H1 (cell line): ENCODE measurements around the gene GMFB. TPM values are rescaled to one million over a fixed set of nuclear protein-coding genes. Genes with fewer than 3 reads are reported as not detected.

Source experiments
- CTCF ChIA-PET: fragments of 300-600 bp; sonication (Branson Sonifier 250); formaldehyde crosslinking; loops from one replicate; lab custom pipeline; 2021; ENCODE audit not compliant: partially characterized antibody; lab: Charles Lee
- POLR2A ChIA-PET: fragments of 300-600 bp; sonication (Branson Sonifier 250); formaldehyde crosslinking; loops from one replicate; lab custom pipeline; 2021; ENCODE audit warnings: inconsistent platforms; ENCODE audit not compliant: partially characterized antibody; lab: Charles Lee
- DNase-seq, 2 experiments: peaks; one replicate each; pipeline versions ENCODE4 v3.0.0 to v3.0.0-alpha.2; 2010 to 2022; ENCODE audit warnings: low spot score in 2 of 2, low read depth in 1 of 2, mixed read lengths in 1 of 2
- FAIRE-seq: peaks from 2 replicates; lab custom pipeline; 2011; peaks lifted over from hg19 to GRCh38; lab: Jason Lieb, UNC
- H2AFZ ChIP-seq: 2 replicates; pipeline ENCODE4 v1.8.1; 2012; ENCODE audit warnings: low read length, inconsistent platforms
- H2AK5ac ChIP-seq: 2 replicates; pipeline ENCODE4 v1.6.1; 2013; ENCODE audit warnings: low read depth, low read length
- H2BK120ac ChIP-seq: replicated peaks from 2 replicates; pipeline ENCODE3; 2013; ENCODE audit warnings: low read depth, low read length, inconsistent platforms
- H2BK12ac ChIP-seq: 2 replicates; pipeline ENCODE4 v1.6.1; 2013; ENCODE audit warnings: low read depth, low read length
- H2BK15ac ChIP-seq: 2 replicates; pipeline ENCODE4 v1.6.1; 2013; ENCODE audit warnings: low read length
- H2BK20ac ChIP-seq: 2 replicates; pipeline ENCODE4 v1.6.1; 2013; ENCODE audit warnings: low read length
- H2BK5ac ChIP-seq: 2 replicates; pipeline ENCODE4 v1.6.1; 2013; ENCODE audit warnings: low read depth, low read length
- H3K14ac ChIP-seq: 2 replicates; pipeline ENCODE4 v1.6.1; 2013; ENCODE audit warnings: inconsistent platforms; ENCODE audit not compliant: insufficient read length
- H3K18ac ChIP-seq: 2 replicates; pipeline ENCODE4 v1.6.1; 2013; ENCODE audit warnings: low read length; ENCODE audit errors: extremely low read depth
- H3K23ac ChIP-seq: 2 replicates; pipeline ENCODE4 v1.6.1; 2013; ENCODE audit warnings: inconsistent platforms; ENCODE audit not compliant: insufficient read length
- H3K23me2 ChIP-seq: 2 replicates; pipeline ENCODE4 v1.6.1; 2013; ENCODE audit warnings: low read depth, low read length
- H3K27ac ChIP-seq: 2 replicates; pipeline ENCODE4 v1.6.1; 2011; ENCODE audit warnings: low read depth, low read length, inconsistent platforms
- H3K27me3 ChIP-seq, 4 experiments: replicated peaks in 1 of 4; 1 replicate in 1 of 4; 2 replicates in 3 of 4; pipeline versions ENCODE4 v1.6.1 to v1.8.1; 2011 to 2013; ENCODE audit warnings: low read length in 3 of 4, mild to moderate bottlenecking in 3 of 4, inconsistent platforms in 2 of 4, mixed read lengths in 2 of 4, moderate library complexity in 1 of 4; ENCODE audit not compliant: control insufficient read depth in 3 of 4, insufficient read depth in 3 of 4; ENCODE audit errors: extremely low read depth in 1 of 4
- H3K36me3 ChIP-seq, 4 experiments: 2 replicates each; pipeline versions ENCODE4 v1.6.1 to v1.8.1; 2011 to 2013; ENCODE audit warnings: mild to moderate bottlenecking in 4 of 4, low read length in 3 of 4, moderate library complexity in 2 of 4, control low read depth in 1 of 4, inconsistent platforms in 1 of 4; ENCODE audit not compliant: insufficient read depth in 4 of 4, control insufficient read depth in 2 of 4
- H3K4ac ChIP-seq: replicated peaks from 2 replicates; pipeline ENCODE3; 2013; ENCODE audit warnings: low read length, low read depth, mixed read lengths, inconsistent platforms; ENCODE audit not compliant: insufficient read length
- H3K4me1 ChIP-seq, 4 experiments: replicated peaks in 1 of 4; 1 replicate in 1 of 4; 2 replicates in 3 of 4; pipeline versions ENCODE4 v1.6.1 to v1.8.1; 2011 to 2013; ENCODE audit warnings: low read length in 3 of 4, inconsistent platforms in 2 of 4, mixed read lengths in 1 of 4; ENCODE audit not compliant: insufficient read depth in 4 of 4, control insufficient read depth in 3 of 4
- H3K4me2 ChIP-seq, 2 experiments: 2 replicates each; pipeline versions ENCODE4 v1.6.1 to v1.8.1; 2011 to 2013; ENCODE audit warnings: low read depth in 2 of 2, low read length in 2 of 2, control low read depth in 1 of 2, inconsistent platforms in 1 of 2, mild to moderate bottlenecking in 1 of 2; ENCODE audit not compliant: insufficient read depth in 1 of 2
- H3K4me3 ChIP-seq, 4 experiments: fragments of 200-600, 300-600 bp in 1 of 4; sonication (generic), shearing (Covaris generic), sonication (Bioruptor Twin) in 1 of 4; 2 replicates each; pipeline versions ENCODE4 v1.5.1 to v1.8.1; 2011 to 2016; ENCODE audit warnings: low read length in 4 of 4, low read depth in 3 of 4, control low read depth in 2 of 4, inconsistent platforms in 2 of 4, mild to moderate bottlenecking in 2 of 4, mixed read lengths in 1 of 4, moderate library complexity in 1 of 4; ENCODE audit not compliant: insufficient read depth in 2 of 4; ENCODE audit errors: extremely low read depth in 1 of 4
- H3K56ac ChIP-seq: replicated peaks from 2 replicates; pipeline ENCODE3; 2013; ENCODE audit warnings: low read depth, mild to moderate bottlenecking, mixed read lengths, low read length, inconsistent platforms; ENCODE audit not compliant: insufficient read length
- H3K79me1 ChIP-seq: 2 replicates; pipeline ENCODE4 v1.6.1; 2013; ENCODE audit warnings: low read depth, low read length, control low read depth
- H3K79me2 ChIP-seq, 2 experiments: 2 replicates each; pipeline versions ENCODE4 v1.6.1 to v1.8.1; 2012 to 2013; ENCODE audit warnings: low read length in 2 of 2, mild to moderate bottlenecking in 2 of 2, inconsistent platforms in 1 of 2; ENCODE audit not compliant: insufficient read depth in 2 of 2, control insufficient read depth in 1 of 2
- H3K9ac ChIP-seq, 4 experiments: replicated peaks in 1 of 4; 1 replicate in 1 of 4; 2 replicates in 3 of 4; pipeline versions ENCODE4 v1.6.1 to v1.8.1; 2011 to 2013; ENCODE audit warnings: low read depth in 3 of 4, low read length in 3 of 4, control low read depth in 2 of 4, mild to moderate bottlenecking in 2 of 4, moderate library complexity in 2 of 4, inconsistent platforms in 1 of 4; ENCODE audit errors: extremely low read depth in 1 of 4
- H3K9me3 ChIP-seq, 2 experiments: 2 replicates each; pipeline versions ENCODE4 v1.6.1 to v1.8.1; 2012 to 2013; ENCODE audit warnings: mild to moderate bottlenecking in 2 of 2, moderate library complexity in 2 of 2, control low read depth in 1 of 2, inconsistent platforms in 1 of 2, low read depth in 1 of 2, low read length in 1 of 2, mixed read lengths in 1 of 2; ENCODE audit not compliant: insufficient read depth in 2 of 2
- H4K20me1 ChIP-seq, 2 experiments: replicated peaks in 1 of 2; 2 replicates each; pipeline versions ENCODE3 to v1.8.1; 2011 to 2013; ENCODE audit warnings: inconsistent platforms in 2 of 2, low read length in 2 of 2, mild to moderate bottlenecking in 1 of 2; ENCODE audit not compliant: insufficient read depth in 2 of 2, control insufficient read depth in 1 of 2
- H4K5ac ChIP-seq: 2 replicates; pipeline ENCODE4 v1.6.1; 2013; ENCODE audit warnings: low read length, low read depth, mixed read lengths, inconsistent platforms; ENCODE audit not compliant: insufficient read length
- H4K8ac ChIP-seq: 2 replicates; pipeline ENCODE4 v1.8.0; 2013; ENCODE audit warnings: mild to moderate bottlenecking, moderate library complexity, low read length, inconsistent platforms; ENCODE audit not compliant: insufficient read depth; ENCODE audit errors: extremely low read depth
- H4K91ac ChIP-seq: replicated peaks from 2 replicates; pipeline ENCODE3; 2013; ENCODE audit warnings: low read length, mixed read lengths, inconsistent platforms; ENCODE audit not compliant: insufficient read length
- KDM5A ChIP-seq: fragments of 200-600 bp; IDR thresholded peaks from 2 replicates; pipeline ENCODE4 v1.7.1; 2012; ENCODE audit warnings: mild to moderate bottlenecking, low read length, inconsistent platforms, mixed read lengths
- PHF8 ChIP-seq: fragments of 200-600 bp; sonication (generic); conservative IDR thresholded peaks from 2 replicates; pipeline ENCODE4 v1.7.1; 2012; ENCODE audit warnings: low read depth, mild to moderate bottlenecking, inconsistent platforms, low read length, moderate library complexity
- SIN3A ChIP-seq, 2 experiments: IDR thresholded peaks in 1 of 2; conservative IDR thresholded peaks in 1 of 2; 2 replicates each; pipeline ENCODE4 v1.6.1; 2011 to 2012; ENCODE audit warnings: low read length in 2 of 2, improper control_type of control experiment in 1 of 2, low read depth in 1 of 2, mild to moderate bottlenecking in 1 of 2
- SP1 ChIP-seq: IDR thresholded peaks from 2 replicates; pipeline ENCODE4 v1.6.1; 2011; ENCODE audit warnings: low read depth, low read length
- SUZ12 ChIP-seq: fragments of 200-600 bp; sonication (generic); IDR thresholded peaks from 2 replicates; pipeline ENCODE4 v1.6.1; 2012; ENCODE audit warnings: mild to moderate bottlenecking, inconsistent platforms, low read length, moderate library complexity, mixed read lengths
- WGBS, 2 experiments: shearing (Covaris generic) in 1 of 2; methylation state at CpG; one replicate each; pipeline versions ENCODE4 v1.1.6 to v1.1.7; 2013 to 2015; ENCODE audit warnings: low lambda C conversion rate in 2 of 2, mixed read lengths in 2 of 2, inconsistent platforms in 1 of 2, low coverage in 1 of 2, missing lambda C conversion rate in 1 of 2; ENCODE audit not compliant: insufficient replicate concordance in 2 of 2, insufficient coverage in 1 of 2, insufficient read length in 1 of 2; ENCODE audit errors: extremely low coverage in 1 of 2, missing lambda C conversion rate in 1 of 2; 5-methylcytosine and 5-hydroxymethylcytosine counted together
- polyA plus RNA-seq, 7 experiments: library from polyadenylated mRNA; depleted of rRNA in 3 of 7; stranded (reverse) in 5 of 7; unstranded in 2 of 7; fragments of >200 nt in 5 of 7; fragments of 200-250 nt in 2 of 7; gene quantifications; 1 replicate in 5 of 7; 2 replicates in 1 of 7; 4 replicates in 1 of 7; pipeline versions ENCODE4 v1.2.1 to v1.2.3, GENCODE V29; 2011 to 2013; ENCODE audit warnings: missing spikeins in 2 of 7, mixed read lengths in 2 of 7
- total RNA-seq: library from RNA; stranded (reverse); fragmentation: NEBNext Ultra II Directional; extraction: Animal tissue kit (Norgen Biotek cat#: 25700); gene quantifications from 2 replicates; pipeline ENCODE4 v1.2.1, GENCODE V29; 2021

The GMFB gene
- total and polyA plus RNA-seq, 2 of the 8 experiments (the other 6 are each of a cell fraction or from before 2014, with no cell fraction given) = 17.9 to 77.3 TPM

DNA sequence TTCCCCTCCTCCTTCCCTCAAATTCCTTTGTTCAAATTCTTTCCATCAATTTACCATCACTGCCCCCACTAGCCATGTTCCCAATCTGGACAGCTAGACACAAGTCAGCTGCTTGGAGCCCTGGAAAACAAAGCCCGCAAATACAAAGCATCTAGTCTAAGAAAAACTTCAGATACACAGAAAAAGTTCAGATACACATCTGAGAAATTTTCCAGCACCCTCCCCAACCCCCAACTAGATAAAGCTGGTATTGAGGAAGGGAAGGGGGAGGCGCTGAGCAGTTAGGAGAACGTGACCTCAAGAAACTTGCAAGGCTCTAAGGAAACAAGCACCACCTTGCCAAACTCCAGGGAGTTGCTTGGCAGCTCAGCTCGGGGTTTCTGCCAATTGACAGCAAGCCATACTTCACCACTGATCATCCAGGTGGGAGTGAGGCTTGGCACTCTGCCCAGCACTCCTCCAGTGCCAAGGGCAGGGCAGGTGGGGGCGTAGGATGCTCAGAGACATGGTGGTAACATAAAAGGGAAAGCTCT lies 42.6 kb downstream of the GMFB start:
- no peak overlapping the region for H3K14ac ChIP-seq
- no peaks in the 10 kb centered on the region for H3K9me3 ChIP-seq
- H3K27ac ChIP-seq = no peak overlapping the region
- FAIRE-seq = no peak
- H3K9ac ChIP-seq = no peak overlapping the region
- H3K79me1 ChIP-seq = no peaks in the 10 kb centered on the region
- H2AFZ ChIP-seq = no peak overlapping the region
- no peak overlapping the region for H3K23ac ChIP-seq
- H3K4me1 ChIP-seq = no peaks in the 10 kb centered on the region
- H3K4ac ChIP-seq = no peak overlapping the region
- no peaks in the 10 kb centered on the region for H3K23me2 ChIP-seq
- no peaks in the 10 kb centered on the region for H3K79me2 ChIP-seq
- no peak overlapping the region for H2BK12ac ChIP-seq
- no peak overlapping the region for H4K91ac ChIP-seq
- no peak for DNase-seq
- ChIA-PET CTCF (interaction anchor here (0.5 to 2.6 kb wide), 10 partner anchors 10 to 378 kb away, joined by 3 to 8 read pairs (median 4); partner anchors contain the start of gene GMFB), POLR2A (interaction anchor here (1.3 kb wide), 1 partner anchor 25 kb away, joined by 5 read pairs; no protein-coding TSS in a partner anchor)
- no peak overlapping the region for H2BK120ac ChIP-seq
- no peak overlapping the region for H2AK5ac ChIP-seq
- H3K4me3 ChIP-seq = no peak overlapping the region
- no peak overlapping the region for H3K56ac ChIP-seq
- no peak overlapping the region for H2BK15ac ChIP-seq
- H3K27me3 ChIP-seq = no peaks in the 10 kb centered on the region
- no peaks in the 10 kb centered on the region for H3K36me3 ChIP-seq
- H4K5ac ChIP-seq = no peak overlapping the region
- whole genome bisulfite sequencing, 2 experiments = 69% methylated on average over 5 of the region's 5 CpGs; no CpG with 5 or more reads in 1 of the 2 experiments
- H2BK20ac ChIP-seq = no peak overlapping the region
- H2BK5ac ChIP-seq = no peak overlapping the region
- no peak overlapping the region for H4K8ac ChIP-seq
- no peaks in the 10 kb centered on the region for H4K20me1 ChIP-seq
- no peak overlapping the region for H3K4me2 ChIP-seq
- H3K18ac ChIP-seq = no peak overlapping the region
- TF ChIP-seq PHF8 (no peak), SUZ12 (no peak), KDM5A (no peak), SP1 (no peak), SIN3A (conservative IDR thresholded peaks at IDR 0.05 in 1 of 2, IDR thresholded peaks at IDR 0.05 in 1 of 2; ENCODE audit: low read depth in 1 of 2, low read length in 2 of 2) (no peak)
